ENCODE measurements around the gene STT3B.

- TF ChIP-seq CTCF (IDR thresholded peaks at IDR 0.05) (no peak), POLR2A (IDR thresholded peaks at IDR 0.05) (no peak)
These were observed 29.8 kb downstream of the STT3B start for GRCh38 chr3:31562525-31562924.
